NCI-H2196 treated with DMSO at 0.1 percent for 48 hours (cell line): ENCODE measurements around the gene ASTL.

ENCODE experiments used
- DNase-seq: peaks from one replicate; lab custom pipeline; 2025; ENCODE audit not compliant: unreplicated experiment; lab: John Stamatoyannopoulos, UW

ASTL gene

DNA sequence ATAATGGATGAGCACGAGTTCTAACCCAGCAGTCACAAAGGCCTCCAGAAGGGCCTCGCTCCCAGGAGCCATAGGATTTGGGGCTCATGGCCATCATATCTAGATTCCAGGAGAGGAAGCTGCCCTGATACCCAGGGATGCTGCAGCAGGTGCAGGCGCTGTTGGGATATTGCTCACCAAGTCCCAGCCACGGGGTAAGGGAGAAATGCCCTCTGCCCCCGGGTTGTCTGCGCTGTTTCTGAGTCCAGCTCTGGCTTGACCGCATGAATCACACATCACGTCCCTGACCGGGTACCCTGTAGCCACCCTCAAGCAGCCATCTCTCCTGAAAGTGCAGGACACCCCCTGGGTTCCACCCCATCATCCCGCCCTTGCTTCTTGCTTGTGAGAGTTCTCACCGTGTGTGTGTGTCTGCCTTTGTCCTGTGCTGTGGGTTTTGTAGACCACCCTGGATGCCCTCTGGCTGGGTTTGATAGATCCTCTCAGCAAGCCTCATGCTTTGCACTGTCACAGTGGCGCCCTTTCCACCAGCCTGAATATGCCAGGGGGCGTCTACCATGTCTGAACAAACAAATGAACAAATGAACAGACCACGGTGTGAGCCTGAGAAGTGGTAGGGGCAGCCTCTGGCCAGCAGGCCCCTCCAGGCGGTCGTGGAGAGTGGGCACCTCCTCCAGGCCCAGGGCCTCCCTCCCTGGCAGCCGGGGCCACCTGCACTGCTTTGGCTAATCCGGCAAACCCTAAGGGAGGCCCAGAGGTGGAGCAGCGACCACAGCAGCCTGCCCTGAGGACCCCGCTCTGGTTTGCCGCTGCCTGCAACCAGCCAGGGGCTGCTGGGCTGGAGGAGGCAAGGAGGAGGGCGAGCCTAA, 54.1 kb downstream of the ASTL start:
- no peak for DNase-seq

GRCh38 chr2:96083064-96083939, 55.0 kb downstream of the ASTL start:
- no peak for DNase-seq

GRCh38 chr2:96082211-96083063, 55.9 kb downstream of the ASTL start:
- DNase-seq: no peak

DNA sequence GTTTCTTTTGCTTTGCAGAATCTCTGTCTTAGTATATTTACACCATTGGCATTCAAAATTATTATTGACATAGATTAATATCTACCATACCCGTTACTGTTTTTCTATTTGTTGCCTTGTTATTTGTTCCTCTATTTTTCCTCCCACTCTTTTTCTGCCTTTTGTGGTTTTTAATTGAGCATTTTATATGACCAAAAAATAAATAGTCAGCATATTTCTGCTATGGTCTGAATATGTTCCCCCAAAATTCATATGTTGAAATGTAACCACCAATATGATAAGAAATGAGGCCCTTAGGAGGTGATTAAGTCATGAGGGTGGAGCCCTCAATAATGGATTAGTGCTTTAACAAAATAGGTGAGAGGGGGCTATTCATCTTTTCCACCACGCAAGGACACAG, 57.3 kb downstream of the ASTL start:
- DNase-seq: no peak

GRCh38 chr2:96075199-96075771, 63.0 kb downstream of the ASTL start:
- no peak for DNase-seq

GRCh38 chr2:96074156-96074555, 64.1 kb downstream of the ASTL start:
- no peak for DNase-seq

DNA sequence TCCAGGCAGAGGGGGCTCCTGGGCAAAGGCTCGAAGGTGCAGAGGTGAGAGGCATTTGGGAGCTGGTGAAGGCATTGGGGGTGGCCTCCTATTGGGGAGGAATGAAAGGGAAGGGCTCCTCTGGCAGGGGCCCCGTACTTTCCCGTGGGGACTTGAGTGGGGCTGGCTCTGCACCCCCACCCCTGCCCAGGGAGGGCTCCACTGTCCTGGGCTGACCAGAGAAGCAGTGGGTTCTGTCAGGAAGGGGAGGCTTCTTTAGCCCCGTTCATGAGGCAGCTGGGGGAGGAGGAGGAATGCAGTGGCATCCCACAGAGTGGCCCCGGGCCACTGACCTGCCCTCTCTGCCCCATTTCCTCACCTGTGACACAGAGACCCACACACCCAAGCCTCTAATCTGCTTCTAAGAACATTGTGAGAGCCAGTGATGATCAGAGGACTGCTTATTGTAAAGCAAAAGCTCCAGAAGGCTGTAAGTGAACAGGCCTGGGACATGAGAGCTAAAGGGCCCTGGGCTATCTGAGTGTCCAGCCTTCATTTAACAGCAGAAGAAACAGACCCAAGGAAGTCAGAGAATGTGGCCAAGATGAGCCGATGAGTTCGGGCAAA, 65.0 kb downstream of the ASTL start:
- no peak for DNase-seq
